GM08714 (cell line): ENCODE results near the gene PGAP3.
"Not testable (repeated sequence)": the region's sequence is repeated elsewhere in the genome, so short reads cannot be mapped to it uniquely, and the experiment has no call there.

ENCODE experiments used
- H3K4me3 ChIP-seq: fragments of 200-500 bp; sonication (Bioruptor generic); 2 replicates; pipeline ENCODE4 v1.5.1; 2014; ENCODE audit warnings: mild to moderate bottlenecking, low read length, inconsistent platforms
- ZNF274 ChIP-seq: IDR thresholded peaks from 2 replicates; pipeline ENCODE4 v1.6.1; 2012; ENCODE audit warnings: mild to moderate bottlenecking, low read depth, low read length

Gene PGAP3, protein sequence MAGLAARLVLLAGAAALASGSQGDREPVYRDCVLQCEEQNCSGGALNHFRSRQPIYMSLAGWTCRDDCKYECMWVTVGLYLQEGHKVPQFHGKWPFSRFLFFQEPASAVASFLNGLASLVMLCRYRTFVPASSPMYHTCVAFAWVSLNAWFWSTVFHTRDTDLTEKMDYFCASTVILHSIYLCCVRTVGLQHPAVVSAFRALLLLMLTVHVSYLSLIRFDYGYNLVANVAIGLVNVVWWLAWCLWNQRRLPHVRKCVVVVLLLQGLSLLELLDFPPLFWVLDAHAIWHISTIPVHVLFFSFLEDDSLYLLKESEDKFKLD

DNA sequence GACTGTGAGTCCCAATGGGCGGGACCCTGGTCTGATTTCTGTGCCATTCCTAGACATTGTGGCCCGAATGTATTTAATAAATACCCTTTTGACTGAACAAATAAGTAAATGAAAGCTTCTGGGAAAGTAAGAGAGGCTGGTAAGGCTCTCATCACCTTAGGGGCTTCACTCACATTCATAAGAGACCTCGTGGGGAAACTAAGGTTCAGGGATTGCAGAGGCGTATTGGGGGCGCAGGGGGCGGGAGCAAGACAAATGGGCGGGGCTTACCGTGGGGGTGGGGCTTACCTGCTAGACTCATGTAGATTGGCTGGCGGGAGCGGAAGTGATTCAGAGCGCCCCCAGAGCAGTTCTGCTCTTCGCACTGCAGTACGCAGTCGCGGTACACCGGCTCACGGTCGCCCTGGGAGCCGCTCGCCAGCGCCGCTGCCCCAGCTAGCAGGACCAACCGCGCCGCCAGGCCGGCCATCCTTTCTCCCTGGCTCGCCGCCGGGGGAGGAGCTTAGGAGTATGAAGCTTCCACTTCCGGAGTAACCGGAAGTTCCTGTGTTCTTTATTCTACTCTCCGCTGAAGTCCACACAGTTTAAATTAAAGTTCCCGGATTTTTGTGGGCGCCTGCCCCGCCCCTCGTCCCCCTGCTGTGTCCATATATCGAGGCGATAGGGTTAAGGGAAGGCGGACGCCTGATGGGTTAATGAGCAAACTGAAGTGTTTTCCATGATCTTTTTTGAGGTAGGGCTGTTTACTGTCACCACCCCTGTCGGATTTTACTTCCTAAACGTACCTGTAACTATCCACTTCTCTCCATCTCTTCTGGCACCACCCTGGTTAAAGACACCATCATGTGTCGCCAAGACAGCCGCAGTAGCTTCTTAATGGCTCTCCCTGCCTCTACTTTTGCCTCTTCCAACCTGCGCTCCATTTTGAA, at the start of gene PGAP3:
TSS of gene PGAP3 (minus strand) at position 512 of the 929 bp plus-strand sequence. CDS start at position 469, 43 bp downstream.
- no peak for TF ChIP-seq ZNF274
- peak within 1 kb of the TSS; percentile 88 for H3K4me3 ChIP-seq

DNA sequence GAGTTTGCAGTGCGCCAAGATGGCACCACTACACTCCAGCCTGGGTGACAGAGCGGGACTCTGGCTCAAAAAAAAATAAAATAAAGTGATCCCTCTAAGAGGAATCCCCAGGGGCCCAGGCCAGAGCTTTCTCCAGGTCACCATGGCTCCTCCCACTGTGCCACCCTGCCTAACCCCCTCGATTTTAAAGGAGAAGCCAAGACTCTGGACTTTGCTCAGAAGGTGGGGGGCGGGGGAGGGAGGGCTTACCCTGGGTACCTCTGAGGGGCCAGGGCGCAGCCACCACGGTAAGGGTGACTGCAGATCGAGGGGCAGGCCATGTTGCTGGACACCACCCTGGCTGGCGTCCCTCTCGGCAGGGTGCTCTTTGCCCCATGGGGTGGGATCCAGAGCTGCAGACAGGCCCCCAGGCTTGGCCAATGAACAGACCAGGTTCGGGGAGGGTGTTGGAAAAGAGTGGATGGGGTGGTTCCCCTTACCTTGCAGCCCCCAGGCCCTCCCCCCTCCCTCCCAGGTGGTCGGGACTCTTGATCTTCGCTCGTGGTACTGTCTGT, 49.4 kb upstream of the PGAP3 start:
- no peak overlapping the region for H3K4me3 ChIP-seq
- TF ChIP-seq ZNF274 = no peak

DNA sequence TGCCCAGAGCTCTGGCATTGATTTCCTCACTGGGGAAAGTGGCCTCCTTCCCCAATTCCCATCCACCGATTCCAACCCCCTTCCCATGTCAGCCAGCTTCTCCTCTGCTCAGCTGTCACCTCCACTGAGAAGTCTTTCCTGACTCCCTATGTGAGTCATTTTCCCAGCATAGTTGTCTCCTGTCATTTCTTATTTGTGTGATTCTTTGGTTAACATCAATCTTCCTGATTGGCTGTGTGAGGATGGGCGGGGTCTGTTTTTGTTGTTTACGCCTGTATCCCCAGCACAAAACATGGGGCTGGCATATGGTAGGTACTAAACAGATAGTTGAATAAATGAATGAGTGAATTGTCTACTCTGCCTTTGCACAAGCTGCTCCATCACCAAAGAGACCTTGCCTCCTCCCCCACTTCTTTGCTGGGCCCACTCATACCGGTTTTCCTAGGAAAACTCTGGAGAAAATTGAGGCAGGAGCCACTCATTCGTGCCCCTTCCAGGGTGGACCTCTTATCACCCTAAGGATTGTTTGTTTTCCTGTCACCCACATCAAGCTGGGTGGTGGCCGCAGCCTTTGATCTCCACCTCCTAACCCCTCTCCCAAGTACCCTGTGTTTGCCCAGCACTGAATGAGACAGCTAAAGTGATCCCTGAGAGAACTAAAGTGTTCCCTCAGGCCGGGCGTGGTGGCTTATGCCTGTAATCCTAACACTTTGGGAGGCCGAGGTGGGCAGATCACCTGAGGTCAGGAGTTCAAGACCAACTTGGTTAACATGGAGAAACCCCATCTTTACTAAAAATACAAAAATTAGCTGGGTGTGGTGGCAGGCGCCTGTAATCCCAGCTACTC, 48.7 kb upstream of the PGAP3 start:
- no peak for TF ChIP-seq ZNF274
- no peak overlapping the region for H3K4me3 ChIP-seq

DNA sequence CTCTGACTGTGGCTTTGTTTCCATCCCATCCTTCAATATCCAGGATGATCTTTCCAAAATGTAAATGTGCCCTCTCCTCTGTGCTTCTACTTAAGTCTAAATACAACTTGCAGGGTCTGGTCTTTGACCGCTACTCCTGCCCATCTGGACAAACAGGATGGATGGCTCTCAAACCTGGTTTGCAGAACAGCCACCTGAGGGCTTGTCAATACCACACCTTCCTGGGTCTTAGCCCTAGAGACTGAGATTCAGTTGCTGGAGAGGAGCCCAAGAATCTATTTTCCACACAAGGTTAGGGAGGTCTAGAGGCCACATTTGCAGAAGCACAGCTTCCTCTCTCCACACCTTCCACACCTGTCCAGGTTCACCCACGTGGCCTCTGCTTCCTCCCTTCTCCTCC, 48.0 kb upstream of the PGAP3 start:
- TF ChIP-seq ZNF274 = no peak
- no peak overlapping the region for H3K4me3 ChIP-seq

DNA sequence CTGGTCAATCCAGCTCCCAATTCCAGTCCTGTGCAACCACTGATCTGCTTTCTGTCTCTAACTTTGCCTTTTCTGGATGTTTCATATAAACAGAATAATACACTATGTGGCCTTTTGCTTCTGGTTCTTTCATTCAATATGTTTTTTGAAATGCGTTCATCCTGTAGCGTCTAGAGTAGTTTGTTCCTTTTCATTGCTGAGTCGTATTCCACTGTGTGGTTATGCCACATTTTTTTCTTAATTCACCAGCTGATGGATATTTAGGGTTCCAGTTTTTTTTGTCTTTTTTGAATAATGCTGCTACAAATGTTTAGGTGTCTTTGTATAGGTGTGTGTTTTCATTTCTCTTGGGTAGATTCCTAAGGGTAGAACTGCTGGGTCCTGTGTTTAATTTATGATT, 44.7 kb upstream of the PGAP3 start:
- no peak overlapping the region for H3K4me3 ChIP-seq
- TF ChIP-seq ZNF274 = no peak

DNA sequence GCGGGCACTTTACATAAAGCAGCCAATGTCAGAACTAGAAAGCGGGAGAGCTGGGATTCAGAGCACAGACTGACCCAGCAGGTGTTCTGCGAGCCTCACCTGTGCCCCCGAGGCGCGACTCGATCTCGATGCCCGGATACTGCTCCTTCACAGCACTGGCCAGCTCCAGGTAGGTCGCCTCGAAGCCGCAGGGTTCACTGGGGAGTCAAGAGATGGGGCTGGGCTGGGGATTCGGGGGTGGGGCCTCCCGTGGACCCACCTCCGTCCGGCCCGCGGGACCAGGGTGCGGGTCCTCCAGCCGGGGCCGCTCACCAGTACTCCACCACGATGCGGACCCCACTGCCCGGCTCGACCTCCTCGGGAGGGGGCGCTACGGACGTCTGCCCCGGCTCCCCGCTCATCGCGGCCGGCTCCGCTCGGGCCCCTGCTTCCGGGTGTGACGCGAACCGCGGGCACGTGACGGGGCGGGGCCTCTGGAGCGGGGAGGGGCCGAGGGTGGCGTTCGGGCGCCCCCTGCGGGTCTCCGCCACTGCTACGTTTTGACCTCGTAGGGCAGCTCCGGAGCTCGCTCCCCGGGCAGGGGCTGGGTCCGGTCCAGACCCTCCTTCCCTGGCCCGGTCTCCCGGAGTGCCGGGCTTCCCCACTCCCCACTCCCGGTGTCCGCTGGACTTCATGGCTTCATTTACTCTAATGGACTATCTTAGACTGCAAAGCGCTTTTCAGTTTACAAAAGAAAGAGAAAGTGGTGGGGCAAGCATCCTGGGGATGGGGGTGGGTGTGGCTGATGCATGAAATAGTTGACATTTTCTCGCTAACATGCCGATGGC, 42.5 kb upstream of the PGAP3 start, which contains the start of gene MIEN1:
TSS of gene MIEN1 (minus strand) at position 438 of the 827 bp plus-strand sequence. CDS start at position 401, 37 bp downstream.
- no peak for TF ChIP-seq ZNF274
- peak within 1 kb of the TSS; percentile 77 for H3K4me3 ChIP-seq

DNA sequence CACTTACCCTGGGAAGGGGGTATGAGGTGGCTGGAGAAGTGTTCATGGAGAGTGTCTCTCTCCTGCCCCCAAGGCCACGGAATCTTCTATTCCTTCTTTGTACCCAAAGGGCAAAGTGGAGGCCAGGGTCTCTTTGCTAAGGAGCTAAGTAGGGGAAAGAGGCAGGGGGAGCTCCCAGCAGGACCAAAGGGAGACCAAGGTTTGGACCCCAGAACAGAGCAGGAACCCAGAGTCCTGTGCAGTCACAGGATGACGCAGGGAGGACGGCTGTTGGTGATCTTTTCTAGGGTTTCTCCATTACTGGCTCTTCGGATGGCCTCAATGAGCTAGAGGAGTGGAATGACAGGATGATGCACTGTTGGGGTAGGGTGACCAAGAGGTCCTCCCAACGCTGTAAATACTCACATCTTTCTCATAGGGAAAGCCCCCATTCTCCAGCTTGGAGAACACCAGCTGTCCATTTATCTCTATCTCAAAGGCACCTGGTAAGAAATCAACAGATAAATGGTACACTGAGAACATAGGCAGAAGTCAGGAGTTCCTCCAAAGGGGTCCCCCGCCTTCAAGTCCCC, 41.5 kb upstream of the PGAP3 start:
- TF ChIP-seq ZNF274 = no peak
- H3K4me3 ChIP-seq = peak overlapping the region; percentile 77

DNA sequence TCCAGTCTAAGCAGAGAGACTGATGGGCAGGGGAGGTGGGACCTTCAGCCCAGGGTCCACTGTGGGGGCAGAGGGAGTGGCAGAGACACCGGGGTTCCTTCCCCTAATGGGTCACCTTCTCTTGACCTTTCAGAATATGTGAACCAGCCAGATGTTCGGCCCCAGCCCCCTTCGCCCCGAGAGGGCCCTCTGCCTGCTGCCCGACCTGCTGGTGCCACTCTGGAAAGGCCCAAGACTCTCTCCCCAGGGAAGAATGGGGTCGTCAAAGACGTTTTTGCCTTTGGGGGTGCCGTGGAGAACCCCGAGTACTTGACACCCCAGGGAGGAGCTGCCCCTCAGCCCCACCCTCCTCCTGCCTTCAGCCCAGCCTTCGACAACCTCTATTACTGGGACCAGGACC, 39.7 kb upstream of the PGAP3 start:
- no peak for TF ChIP-seq ZNF274
- no peak overlapping the region for H3K4me3 ChIP-seq

DNA sequence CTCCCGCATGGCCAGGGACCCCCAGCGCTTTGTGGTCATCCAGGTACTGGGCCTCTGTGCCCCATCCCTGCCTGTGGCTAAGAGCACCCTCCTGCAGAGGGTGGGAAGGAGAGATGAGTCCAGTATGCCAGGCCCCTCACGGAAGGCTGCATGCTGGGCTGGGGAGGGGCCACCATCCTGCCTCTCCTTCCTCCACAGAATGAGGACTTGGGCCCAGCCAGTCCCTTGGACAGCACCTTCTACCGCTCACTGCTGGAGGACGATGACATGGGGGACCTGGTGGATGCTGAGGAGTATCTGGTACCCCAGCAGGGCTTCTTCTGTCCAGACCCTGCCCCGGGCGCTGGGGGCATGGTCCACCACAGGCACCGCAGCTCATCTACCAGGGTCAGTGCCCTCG, 38.8 kb upstream of the PGAP3 start:
- no peak for TF ChIP-seq ZNF274
- H3K4me3 ChIP-seq = no peak overlapping the region

DNA sequence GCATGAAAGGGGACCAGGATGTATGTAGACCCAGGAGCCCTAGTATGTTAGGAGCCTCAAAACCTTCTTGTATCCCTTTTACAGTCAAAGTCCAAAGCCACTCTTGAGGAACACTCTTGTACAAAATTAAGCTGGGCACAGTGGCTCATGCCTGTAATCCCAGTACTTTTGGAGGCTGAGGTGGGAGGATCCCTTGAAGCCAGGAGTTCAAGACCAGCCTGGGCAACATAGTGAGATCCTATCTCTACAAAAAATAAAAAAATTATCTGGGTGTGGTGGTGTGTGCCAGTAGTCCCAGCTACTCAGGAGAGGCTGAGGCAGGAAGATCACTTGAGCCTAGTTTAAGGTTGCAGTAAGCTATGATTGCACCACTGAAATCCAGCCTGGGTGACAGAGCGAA, 38.1 kb upstream of the PGAP3 start:
- not testable (repeated sequence) for H3K4me3 ChIP-seq

DNA sequence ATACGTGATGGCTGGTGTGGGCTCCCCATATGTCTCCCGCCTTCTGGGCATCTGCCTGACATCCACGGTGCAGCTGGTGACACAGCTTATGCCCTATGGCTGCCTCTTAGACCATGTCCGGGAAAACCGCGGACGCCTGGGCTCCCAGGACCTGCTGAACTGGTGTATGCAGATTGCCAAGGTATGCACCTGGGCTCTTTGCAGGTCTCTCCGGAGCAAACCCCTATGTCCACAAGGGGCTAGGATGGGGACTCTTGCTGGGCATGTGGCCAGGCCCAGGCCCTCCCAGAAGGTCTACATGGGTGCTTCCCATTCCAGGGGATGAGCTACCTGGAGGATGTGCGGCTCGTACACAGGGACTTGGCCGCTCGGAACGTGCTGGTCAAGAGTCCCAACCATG, 36.9 kb upstream of the PGAP3 start:
- TF ChIP-seq ZNF274 = no peak

DNA sequence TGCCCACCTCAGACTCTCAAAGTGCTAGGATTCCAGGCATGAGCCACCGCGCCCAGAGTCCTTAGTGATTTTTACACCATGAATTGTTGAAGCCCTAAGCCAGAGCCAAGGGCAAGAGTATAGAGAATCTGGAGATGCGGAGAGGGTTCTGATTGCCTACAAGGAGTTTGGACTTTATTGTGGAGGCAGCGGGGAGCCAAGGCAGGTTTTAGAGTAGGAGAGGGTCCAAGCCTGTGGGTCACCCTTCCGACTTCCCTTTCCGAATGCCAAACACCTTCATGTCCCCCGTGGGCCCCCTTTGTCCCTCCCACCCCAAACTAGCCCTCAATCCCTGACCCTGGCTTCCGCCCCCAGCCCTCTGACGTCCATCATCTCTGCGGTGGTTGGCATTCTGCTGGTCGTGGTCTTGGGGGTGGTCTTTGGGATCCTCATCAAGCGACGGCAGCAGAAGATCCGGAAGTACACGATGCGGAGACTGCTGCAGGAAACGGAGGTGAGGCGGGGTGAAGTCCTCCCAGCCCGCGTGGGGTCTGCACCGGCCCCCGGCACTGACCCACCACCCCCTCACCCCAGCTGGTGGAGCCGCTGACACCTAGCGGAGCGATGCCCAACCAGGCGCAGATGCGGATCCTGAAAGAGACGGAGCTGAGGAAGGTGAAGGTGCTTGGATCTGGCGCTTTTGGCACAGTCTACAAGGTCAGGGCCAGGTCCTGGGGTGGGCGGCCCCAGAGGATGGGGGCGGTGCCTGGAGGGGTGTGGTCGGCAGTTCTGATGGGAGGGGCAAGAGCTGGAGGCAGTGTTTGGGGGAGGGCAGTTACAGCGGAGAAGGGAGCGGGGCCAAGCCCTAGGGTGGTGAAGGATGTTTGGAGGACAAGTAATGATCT, 35.4 kb upstream of the PGAP3 start:
- no peak for TF ChIP-seq ZNF274
- no peak overlapping the region for H3K4me3 ChIP-seq

More for the DNA sequence above, 36.9 kb upstream of the PGAP3 start:
- no peak overlapping the region for H3K4me3 ChIP-seq
